ENCODE data around the gene EXT2. TPM values are rescaled to one million over a fixed set of nuclear protein-coding genes. Genes with fewer than 3 reads are reported as not detected.
A peak's percentile ranks its signal among the peaks of the same experiment; 100 is the strongest.

The EXT2 gene
- total RNA-seq, 1 donor from 2014 or later: 30.7 TPM

DNA sequence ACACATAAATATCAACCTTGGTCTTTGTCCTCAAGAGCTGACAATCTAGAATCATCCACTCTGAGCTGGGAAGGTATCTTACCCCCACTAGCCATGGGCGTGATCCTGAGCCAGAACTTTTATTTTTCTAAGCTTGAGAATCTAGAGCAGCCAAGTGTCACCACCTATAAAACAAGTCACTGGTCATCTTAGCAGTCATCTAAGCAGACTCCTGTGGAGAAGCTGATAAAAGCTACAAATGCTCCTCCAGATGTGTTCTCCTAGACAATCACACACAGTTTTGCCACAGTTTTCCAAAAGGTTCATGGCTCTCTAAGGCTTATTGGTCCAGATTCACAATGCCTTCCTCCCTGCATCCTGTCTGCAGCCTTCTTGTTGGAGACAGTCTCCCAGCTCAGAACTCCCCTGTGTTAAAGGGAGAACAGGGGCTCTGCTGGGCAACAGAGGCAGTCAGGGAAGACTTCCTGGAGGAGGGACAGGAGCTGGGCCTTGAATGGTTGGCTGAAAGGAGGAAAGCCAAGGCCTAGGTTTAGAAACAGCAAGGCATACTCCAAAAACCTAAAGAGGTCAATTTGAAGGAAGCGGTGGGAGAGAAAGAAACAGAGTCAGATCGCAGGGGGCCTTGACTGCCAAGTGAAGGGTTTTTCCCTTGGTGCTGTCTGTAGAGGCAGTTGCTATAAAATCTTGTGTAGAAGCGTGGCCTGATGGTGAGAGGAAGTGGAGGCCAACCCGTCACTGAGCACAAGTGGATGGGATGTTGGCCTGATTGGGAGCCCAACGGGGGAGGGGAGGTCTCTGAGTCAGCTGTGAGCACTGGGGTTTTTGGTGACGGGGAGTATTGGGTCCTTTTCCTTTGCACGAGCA is 172.5 kb downstream of the EXT2 start:
- DNase-seq (ENCODE audit: missing footprints): no peak
- intact Hi-C loops (cut with DNase I): no loop called here
- no peak for ATAC-seq

DNA sequence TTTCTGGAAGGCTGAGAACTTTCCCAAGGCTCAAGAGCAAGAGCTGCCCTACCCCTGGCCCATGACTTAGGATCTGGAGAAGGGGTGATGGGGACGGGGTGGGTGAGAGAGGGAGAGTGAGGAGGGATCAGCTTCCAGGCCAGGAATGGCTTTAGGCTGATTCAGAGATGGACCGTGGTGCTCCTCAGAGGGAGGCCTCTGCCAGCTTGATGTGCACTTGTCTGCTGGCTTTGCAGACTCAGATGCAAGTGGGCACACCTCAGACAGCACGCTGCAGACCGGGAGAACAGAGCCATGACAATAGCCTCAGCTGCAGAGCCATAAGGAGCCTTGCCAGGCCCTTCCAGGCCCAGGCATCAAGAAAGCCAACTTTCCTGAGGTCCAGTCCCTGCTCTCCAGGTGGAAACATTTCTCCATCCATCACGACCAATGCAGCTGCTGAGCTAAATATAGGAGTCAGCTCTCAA is 173.2 kb downstream of the EXT2 start:
- no peak for DNase-seq (ENCODE audit: missing footprints)
- ATAC-seq: no peak
- intact Hi-C loops (cut with DNase I): no loop called here

DNA sequence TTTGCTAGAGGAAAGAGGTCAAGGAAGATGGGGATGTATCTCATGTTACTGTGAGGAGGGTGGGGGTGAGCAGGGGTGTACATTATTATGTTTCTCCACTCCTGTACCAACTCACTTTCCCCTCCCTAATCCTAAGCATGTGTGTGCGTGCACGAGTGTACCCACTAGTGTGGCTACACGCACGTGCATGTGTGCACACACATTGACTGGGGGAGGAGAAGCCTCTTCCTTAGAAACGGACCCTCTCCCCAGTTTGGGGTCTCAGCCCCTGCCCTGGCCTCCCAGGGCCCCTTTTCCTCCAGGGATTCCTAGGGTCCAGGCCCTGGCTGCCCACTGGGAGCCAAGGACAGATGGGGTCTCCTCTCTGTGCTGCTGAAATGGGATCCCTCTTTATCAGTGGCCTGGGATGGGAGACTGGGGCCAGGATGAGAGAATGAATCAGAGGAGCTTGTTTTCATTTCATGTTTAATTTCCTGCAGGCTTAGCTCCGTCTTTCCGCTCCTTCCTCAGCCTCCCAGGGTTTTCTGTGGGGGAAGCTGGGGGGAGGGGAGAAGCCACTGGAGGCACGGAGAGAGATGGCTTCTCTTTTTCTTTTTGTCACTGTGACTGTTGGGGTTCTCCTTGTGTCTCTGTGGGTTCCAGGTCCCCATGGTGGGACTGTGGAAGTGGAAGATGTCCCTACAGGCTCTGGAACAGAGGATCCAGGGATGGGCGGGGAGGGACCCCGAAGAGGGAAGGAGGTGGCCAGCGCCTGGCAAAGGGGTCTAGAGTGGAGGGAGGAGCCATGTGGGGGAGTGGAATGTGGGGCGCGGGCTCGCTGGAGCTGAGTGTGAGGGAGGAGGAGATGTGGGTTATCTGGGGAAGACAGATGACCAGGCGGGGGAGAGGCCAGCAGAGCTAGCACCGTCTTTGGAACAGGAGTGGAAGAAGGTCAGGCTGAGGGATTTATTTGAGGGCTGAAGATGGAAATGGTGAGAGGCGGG is 174.2 kb downstream of the EXT2 start:
- no peak for DNase-seq (ENCODE audit: missing footprints)
- intact Hi-C loops (cut with DNase I): no loop called here
- no peak for ATAC-seq

DNA sequence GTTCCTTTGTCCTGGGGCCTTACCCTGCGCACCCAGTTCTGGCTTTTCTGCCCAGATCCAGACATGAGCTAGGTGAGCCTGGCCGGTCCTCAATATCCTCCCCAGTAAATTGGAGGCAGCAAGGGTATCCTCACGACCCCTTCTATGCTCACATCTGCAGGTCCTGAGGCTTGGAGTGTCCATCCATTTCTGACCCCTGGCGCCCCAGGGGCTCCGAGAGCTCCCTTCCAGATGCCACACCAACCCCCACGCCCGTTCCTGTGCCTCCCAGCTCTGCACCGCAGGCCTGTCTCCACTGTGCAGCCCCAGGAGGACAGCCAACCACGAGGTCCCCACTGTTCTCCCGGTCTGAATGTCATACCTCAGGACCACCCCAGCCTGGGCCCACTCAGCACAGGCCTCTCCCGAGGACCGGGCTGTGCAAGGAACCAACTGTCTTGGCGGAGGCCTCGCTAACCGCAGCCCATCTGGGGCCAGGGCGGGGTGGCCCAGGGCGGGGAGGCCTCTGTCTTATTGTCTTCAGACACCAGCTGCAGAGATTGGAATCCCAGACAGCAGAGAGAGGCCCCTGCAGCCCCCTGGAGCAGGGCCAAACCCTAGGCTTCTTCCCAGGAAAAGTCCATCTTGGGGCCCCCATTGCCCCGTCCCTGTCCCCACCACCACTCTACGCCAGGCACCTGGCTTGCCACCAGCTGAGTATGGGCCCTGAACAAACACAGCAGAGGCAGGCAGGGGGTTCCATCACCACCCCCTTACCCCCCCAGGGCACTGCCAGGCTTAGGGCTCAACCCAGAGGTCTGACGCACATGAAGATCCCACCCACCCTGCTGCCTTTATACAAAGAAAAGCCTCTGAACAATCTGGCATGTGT is 175.2 kb downstream of the EXT2 start:
- DNase-seq (ENCODE audit: missing footprints) (no peak), ATAC-seq (no peak)
- intact Hi-C loops (cut with DNase I): no loop called here

DNA sequence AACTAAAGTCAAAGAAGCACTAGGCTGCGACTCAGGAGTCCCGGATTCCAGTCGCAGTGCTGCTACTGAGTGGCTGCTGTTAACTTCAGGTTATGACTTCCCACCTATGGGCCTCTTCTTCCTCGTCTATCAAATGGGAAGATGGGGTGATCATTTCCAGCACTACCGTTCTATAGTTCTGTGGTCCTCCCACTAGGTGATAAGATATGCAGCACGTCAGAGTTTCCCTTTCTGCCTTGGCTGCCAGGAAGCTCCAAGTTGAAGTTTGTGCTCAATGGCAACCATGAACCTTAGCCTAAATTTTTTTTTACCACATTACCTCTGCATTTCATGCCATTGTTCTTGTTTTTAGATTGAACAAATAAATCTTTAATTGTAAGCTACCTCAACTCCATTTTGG is 175.8 kb downstream of the EXT2 start:
- intact Hi-C loops (cut with DNase I): no loop called here
- DNase-seq (ENCODE audit: missing footprints) (no peak), ATAC-seq (no peak)

DNA sequence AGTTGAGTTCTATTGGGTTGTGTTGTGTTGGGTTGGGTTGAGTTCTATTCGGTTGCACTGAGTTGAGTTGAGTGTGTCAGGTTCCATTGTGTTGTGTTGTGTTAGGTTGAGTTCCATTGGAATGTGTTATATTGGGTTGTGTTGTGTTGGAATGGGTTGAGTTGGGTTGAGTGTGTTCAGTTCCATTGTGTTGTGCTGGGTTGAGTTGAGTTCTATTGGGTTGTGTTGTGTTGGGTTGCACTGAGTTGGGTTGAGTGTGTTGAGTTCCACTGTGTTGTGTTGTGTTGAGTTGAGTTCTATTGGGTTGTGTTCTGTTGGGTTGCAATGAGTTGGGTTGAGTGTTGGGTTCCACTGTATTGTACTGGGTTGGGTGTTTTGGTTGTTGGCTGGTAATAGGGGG is 178.9 kb downstream of the EXT2 start:
- no peak for DNase-seq (ENCODE audit: missing footprints)
- intact Hi-C loops (cut with DNase I): no loop called here
- ATAC-seq: no peak

DNA sequence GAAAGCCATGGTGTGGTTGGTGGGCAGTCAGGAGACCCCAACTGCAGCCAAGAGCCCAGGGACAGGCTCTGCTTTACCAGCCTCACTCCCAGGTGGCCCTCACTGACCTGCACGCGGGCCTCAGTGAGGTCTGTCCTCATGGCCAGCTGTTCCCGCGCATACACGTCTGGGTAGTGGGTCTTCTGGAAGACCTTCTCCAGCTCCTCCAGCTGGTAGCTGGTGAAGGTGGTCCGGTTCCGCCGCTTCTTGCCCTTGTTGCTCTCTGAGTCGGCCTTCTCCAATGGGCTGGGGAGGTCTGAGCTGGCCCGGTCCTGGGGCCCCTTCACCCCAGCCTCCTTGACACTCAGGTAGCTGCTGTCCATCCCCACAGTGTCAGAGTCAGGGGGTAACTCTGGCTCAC is 179.8 kb downstream of the EXT2 start:
- ATAC-seq (no peak), DNase-seq (ENCODE audit: missing footprints) (no peak)
- intact Hi-C loops (cut with DNase I): no loop called here

DNA sequence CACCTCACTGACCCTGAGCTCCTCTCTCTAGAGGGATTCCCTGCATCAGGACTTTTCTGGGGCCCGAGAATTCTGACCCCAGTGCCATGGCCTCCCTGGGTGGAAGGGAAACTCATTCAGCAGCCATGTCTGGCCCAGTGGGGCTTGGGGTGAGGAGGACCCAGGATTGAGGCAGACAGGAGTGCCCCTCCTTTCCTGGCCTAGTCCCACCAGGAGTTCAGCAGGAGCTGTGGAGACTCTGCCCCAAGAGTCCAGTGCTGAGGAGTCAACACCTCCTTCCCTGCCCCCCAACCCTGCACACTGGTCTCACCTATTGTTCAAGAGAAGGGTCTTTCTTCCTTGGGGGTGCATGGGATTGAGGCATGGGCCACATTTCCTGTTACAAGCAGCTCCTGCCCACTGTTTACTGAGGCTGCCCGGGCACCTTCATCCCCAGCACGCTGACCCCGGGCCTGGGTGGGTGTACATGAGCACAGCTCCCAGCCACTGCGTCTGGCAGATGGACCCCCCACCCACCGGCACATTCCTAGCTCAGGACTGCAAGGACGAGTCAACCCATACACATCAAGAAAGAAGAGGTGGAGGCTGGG is 180.6 kb downstream of the EXT2 start:
- ATAC-seq (no peak), DNase-seq (ENCODE audit: missing footprints) (no peak)
- intact Hi-C loops (cut with DNase I): no loop called here

DNA sequence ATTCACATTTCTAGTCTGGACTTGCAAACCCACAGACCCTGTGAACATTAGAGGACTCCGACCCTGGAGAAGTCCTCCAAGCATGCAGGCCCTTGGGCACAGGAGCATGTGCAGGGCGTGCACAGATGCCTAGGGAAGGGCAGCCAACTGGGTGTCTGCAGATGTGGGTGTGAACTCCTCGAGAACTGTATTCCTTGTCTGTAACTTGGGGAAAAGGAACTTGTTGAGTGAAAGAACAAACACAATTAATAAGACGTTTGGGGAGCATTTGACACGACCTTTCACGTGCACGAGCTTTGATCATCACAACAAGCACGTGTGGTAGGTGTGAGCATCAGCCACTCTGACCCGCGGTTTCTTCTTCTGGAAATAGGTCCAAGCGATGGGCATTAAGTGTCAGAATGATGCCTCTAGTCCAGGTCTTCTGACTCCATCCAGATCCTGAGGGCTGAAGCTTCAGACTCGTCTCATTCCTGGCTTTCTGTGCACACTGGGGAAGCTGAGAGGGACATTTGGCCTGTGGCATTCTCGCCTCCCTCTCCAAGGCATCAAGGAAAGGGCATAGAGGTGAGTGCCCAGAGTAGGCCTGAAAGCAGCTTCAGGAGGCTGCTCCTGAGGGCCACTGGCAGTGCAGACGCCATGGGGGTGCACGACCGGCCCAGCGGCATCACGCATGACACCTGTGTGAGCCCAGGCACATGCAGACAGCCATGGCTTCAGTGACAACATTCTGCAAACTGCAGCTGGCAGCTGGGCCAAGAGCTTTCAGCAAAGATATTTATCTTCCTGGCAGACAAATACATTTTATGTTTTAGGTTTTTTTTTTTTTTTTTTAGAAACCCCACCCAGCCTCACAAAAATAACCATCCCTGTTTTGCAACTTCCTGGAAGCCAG is 182.0 kb downstream of the EXT2 start:
- intact Hi-C loops (cut with DNase I): no loop called here
- no peak for DNase-seq (ENCODE audit: missing footprints)
- ATAC-seq: no peak

DNA sequence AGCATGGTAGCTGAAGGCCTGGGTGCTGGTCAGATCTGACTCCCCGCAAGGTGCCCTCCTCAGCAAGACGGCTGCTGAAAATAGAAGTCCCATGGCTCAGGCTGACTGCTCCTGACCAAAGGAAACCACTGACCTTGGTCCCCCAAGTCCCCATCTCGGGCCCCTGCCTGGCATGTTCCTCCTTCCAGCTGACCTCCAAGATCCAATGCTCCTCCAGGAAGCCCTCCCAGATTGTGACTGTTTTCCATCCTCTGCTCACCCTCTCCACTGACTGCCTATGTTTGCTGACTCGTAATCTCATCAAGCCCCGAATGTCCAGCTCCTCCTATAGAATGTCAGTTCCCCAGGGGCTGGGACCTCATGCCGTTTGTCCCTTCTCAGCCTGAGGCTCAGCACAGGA is 184.0 kb downstream of the EXT2 start:
- DNase-seq (ENCODE audit: missing footprints) (no peak), ATAC-seq (no peak)
- intact Hi-C loops (cut with DNase I): no loop called here

DNA sequence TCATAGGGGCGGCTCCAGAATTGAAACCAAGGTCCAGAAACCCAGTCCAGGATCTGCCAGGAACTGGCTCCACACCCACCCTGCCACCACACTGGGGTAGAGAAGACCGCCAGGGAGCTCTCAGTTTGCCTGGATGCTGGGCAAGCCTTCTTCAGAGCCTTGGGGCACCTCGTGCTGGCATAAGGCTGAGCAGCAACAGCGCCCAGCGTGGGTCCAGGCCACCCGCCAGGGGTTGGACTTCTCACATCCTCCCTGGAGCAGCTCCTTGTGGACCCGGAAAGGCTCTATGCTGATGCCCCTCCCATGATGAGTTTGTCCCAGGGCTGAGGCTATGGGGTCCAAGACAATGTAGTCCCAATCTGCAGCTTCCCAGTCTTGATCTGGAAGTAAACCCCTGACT is 184.8 kb downstream of the EXT2 start:
- DNase-seq (ENCODE audit: missing footprints) (no peak), ATAC-seq (no peak)
- intact Hi-C loops (cut with DNase I): no loop called here

DNA sequence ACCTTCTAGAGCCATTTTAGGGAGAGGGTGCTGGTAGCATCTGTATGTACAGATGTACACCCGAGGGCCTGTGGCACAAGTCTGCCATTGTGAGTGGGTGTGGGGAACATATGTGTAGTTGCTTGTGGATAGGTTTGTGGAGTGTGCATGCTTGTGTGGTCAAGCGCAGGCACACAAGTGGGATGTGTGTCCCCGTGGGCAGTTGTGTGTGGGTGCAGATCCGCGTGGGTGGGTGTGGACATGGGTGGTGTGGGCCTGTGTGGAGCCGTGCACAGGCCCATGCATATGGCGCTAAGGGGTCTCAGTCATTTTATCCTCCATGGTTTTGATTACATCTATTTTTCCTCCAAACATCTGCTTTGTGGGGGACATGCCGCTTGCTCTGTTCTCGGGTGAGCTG is 185.7 kb downstream of the EXT2 start:
- intact Hi-C loops (cut with DNase I): no loop called here
- ATAC-seq: no peak
- DNase-seq (ENCODE audit: missing footprints): no peak

DNA sequence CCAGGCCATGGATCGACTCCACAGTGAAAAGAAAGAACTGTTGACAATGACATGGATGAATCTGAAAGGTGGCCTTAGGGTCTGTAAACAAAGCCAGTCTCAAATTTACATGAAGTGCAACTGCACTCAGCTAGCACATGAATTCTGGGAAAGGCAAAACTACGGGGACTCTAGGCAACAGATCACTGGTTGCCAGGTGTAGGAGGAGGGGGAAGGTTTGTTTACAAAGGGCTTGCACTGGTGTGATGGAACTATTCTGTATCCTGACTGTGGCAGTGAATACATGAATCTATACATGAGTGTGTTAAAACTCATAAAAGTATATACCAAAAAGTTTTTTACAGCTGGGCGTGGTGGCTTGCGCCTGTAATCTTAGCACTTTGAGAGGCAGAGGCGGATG is 187.1 kb downstream of the EXT2 start:
- intact Hi-C loops (cut with DNase I): no loop called here
- no peak for DNase-seq (ENCODE audit: missing footprints)
- ATAC-seq: no peak

DNA sequence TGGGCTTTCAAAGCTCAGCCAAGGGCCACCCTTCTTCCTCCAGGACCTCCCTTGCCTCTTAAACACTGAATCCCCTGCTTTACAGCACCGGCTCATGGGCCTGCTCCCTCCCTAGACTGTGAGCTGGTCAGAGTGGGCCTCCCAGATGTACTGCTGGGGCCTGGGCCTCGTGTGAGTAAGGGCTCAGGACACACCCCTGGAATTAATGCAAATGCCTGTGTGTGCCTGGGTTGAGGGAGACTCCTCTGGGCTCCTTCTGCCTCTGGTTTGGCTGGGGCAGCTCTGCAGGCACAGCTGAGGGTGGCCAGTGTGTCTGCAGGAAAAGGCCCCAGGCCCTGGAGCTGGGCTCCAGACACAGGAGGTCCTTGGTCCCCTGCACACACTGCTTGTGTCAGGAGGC is 190.3 kb downstream of the EXT2 start:
- intact Hi-C loops (cut with DNase I): loop anchor here (1.0 to 5.0 kb wide), 3 partner anchors 153 to 253 kb away; no protein-coding TSS in a partner anchor
- DNase-seq (ENCODE audit: missing footprints): no peak
- no peak for ATAC-seq

DNA sequence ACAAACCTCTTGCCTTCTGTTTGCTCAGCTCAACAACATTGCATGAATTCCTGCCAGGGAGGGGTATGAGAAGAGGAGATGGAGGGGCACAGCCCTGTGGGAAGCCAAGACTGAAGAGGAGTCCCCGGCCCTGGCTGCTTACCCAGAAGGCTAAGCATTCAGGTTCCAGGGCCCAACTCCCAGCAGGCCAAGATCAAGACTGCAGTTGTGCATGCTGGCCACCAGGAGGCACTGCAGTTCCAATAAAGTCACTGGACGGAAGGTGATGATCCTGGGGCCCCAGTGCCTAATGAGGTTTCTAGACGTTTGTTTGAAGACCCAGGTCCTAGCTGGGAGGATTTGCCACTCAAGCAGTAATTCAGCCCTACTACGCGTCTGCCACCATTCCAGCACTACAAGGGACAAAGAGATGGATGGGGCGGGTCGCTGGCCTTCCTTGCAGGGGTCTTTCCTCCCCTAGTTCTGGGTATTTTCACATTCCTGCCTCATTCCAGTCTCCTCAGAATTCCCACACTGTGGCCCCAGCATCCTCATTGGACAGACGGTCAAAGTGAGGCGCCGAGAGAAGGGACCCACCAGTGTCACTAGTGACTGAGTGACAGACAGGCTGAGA is 190.9 kb downstream of the EXT2 start:
- ATAC-seq (peak; percentile 49), DNase-seq (ENCODE audit: missing footprints) (no peak)
- intact Hi-C loops (cut with DNase I): loop anchor here (1.0 to 5.0 kb wide), 3 partner anchors 154 to 252 kb away; no protein-coding TSS in a partner anchor

DNA sequence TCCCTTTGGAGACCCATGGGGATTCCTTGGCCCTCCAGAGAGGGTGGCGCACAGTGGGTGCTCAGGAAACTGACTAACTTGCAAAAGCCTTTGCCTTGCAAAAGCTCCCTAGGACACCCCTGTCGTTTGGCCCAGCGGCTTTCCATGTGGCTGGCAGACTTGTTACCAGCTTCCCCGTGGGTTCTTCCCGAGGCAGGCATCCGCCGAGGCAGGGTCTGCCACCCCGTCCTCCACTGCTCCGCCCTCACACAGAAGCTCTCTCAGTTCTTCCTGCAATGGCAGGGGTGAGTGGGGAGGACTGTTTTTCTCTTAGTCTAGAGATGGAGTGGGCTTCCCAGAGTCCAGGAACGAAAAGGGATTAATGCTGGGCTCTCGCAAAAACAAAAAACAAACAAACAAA is 191.4 kb downstream of the EXT2 start:
- ATAC-seq: no peak
- DNase-seq (ENCODE audit: missing footprints): no peak

DNA sequence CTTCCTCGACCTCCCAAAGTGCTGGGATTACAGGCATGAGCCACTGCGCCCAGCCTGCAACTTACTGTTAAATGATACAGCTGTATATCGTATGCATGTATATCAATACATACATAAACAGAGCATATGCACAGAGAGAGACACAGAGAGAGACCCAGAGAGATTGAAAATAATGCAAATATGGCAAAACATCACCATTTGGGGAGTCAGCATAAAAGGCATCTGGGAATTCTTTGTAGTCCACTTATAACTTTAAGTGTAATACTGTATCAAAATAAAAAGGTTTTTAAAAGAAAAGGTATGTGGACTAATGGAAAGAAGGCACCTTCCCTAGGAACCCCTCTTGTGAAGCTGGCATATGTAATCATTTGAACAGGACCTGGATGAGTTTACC is 192.7 kb downstream of the EXT2 start:
- intact Hi-C loops (cut with DNase I): loop anchor here (5.0 kb wide), 2 partner anchors 156 to 194 kb away; no protein-coding TSS in a partner anchor
- ATAC-seq (no peak), DNase-seq (ENCODE audit: missing footprints) (no peak)

More for the DNA sequence above, 191.4 kb downstream of the EXT2 start:
- intact Hi-C loops (cut with DNase I): loop anchor here (1.0 to 5.0 kb wide), 3 partner anchors 155 to 251 kb away; no protein-coding TSS in a partner anchor
